DND-41 (cell line): ENCODE data around the gene ATXN1.
A peak's percentile ranks its signal among the peaks of the same experiment; 100 is the strongest.

Experiments used
- ATAC-seq: fragments of 200-7000 bp; cut with Tn5 transposase; 3 replicates; pipeline ENCODE4 v1.9.1; 2021; ENCODE audit warnings: low read depth; ENCODE audit not compliant: insufficient read depth
- DNase-seq: peaks from one replicate; pipeline ENCODE4 v3.0.0-alpha.2; 2020
- H2AFZ ChIP-seq: 2 replicates; pipeline ENCODE4 v1.6.0; 2012; ENCODE audit warnings: low read depth, low read length
- H3K27ac ChIP-seq: 2 replicates; pipeline ENCODE4 v1.5.1; 2012; ENCODE audit warnings: low read length, inconsistent platforms
- H3K27me3 ChIP-seq: fragments of 200-600 bp; sonication (generic); 2 replicates; pipeline ENCODE4 v1.6.0; 2012; ENCODE audit warnings: low read length, mild to moderate bottlenecking, inconsistent platforms; ENCODE audit not compliant: insufficient read depth, poor library complexity
- H3K36me3 ChIP-seq: 2 replicates; pipeline ENCODE4 v1.5.1; 2012; ENCODE audit warnings: low read length, inconsistent platforms; ENCODE audit not compliant: insufficient read depth
- H3K4me1 ChIP-seq: 2 replicates; pipeline ENCODE4 v1.5.1; 2012; ENCODE audit warnings: mild to moderate bottlenecking, low read length; ENCODE audit not compliant: insufficient read depth
- H3K4me2 ChIP-seq: 2 replicates; pipeline ENCODE4 v1.6.0; 2012; ENCODE audit warnings: mild to moderate bottlenecking, moderate library complexity, low read length, inconsistent platforms; ENCODE audit not compliant: insufficient read depth
- H3K4me3 ChIP-seq, 2 experiments: fragments of 200-600 bp in 1 of 2; shearing (Covaris generic) in 1 of 2; 2 replicates each; pipeline ENCODE4 v1.5.1; 2012 to 2016; ENCODE audit warnings: inconsistent platforms in 2 of 2, low read length in 2 of 2, mild to moderate bottlenecking in 2 of 2, low read depth in 1 of 2, moderate library complexity in 1 of 2
- H3K79me2 ChIP-seq: 2 replicates; pipeline ENCODE4 v1.6.0; 2012; ENCODE audit warnings: low read length, inconsistent platforms; ENCODE audit not compliant: insufficient read depth
- H3K9ac ChIP-seq: 2 replicates; pipeline ENCODE4 v1.6.0; 2012; ENCODE audit warnings: low read depth, mild to moderate bottlenecking, inconsistent platforms, low read length, moderate library complexity
- H3K9me3 ChIP-seq: 2 replicates; pipeline ENCODE4 v1.5.1; 2012; ENCODE audit warnings: low read length, moderate library complexity, mild to moderate bottlenecking, inconsistent platforms; ENCODE audit not compliant: insufficient read depth, severe bottlenecking
- H4K20me1 ChIP-seq: 2 replicates; pipeline ENCODE4 v1.6.0; 2012; ENCODE audit warnings: low read length; ENCODE audit not compliant: insufficient read depth
- CTCF ChIP-seq: IDR thresholded peaks from 2 replicates; pipeline ENCODE4 v1.5.1; 2012; ENCODE audit warnings: borderline replicate concordance, low read length, moderate library complexity, mild to moderate bottlenecking; ENCODE audit not compliant: poor library complexity, severe bottlenecking; ENCODE audit errors: extremely low read depth
- EZH2 ChIP-seq: IDR thresholded peaks from 3 replicates; pipeline ENCODE4 v1.6.1; 2012; ENCODE audit warnings: borderline replicate concordance, low read depth, mild to moderate bottlenecking, moderate library complexity, low read length, inconsistent platforms; ENCODE audit not compliant: severe bottlenecking

Gene ATXN1

GRCh38 chr6:16318538-16318937, 442.7 kb downstream of the ATXN1 start:
- H3K36me3 ChIP-seq: no peaks in the 10 kb centered on the region
- peaks cover 35% of the 10 kb centered on the region for H3K4me1 ChIP-seq
- H3K9me3 ChIP-seq: no peaks in the 10 kb centered on the region
- H3K27ac ChIP-seq: no peak overlapping the region
- DNase-seq (no peak), ATAC-seq (no peak)
- H3K4me3 ChIP-seq: no peak overlapping the region
- H3K9ac ChIP-seq: no peak overlapping the region
- H3K79me2 ChIP-seq: no peaks in the 10 kb centered on the region
- H3K27me3 ChIP-seq: no peaks in the 10 kb centered on the region
- H4K20me1 ChIP-seq: no peaks in the 10 kb centered on the region
- no peak overlapping the region for H2AFZ ChIP-seq
- H3K4me2 ChIP-seq: no peak overlapping the region
- no peak for TF ChIP-seq CTCF
- TF ChIP-seq EZH2: no peak

- H3K27me3 ChIP-seq: no peaks in the 10 kb centered on the region
- no peaks in the 10 kb centered on the region for H3K36me3 ChIP-seq
- ATAC-seq: no peak; the same call in 2 of the 3 replicates
- no peak overlapping the region for H3K4me2 ChIP-seq
- DNase-seq: peak; percentile 34
- H3K4me3 ChIP-seq: no peak overlapping the region
- no peak overlapping the region for H3K27ac ChIP-seq
- no peaks in the 10 kb centered on the region for H3K79me2 ChIP-seq
- TF ChIP-seq CTCF: peak; percentile 73
- TF ChIP-seq EZH2: no peak
- H3K9me3 ChIP-seq: no peaks in the 10 kb centered on the region
- H2AFZ ChIP-seq: no peak overlapping the region
- H4K20me1 ChIP-seq: no peaks in the 10 kb centered on the region
- H3K4me1 ChIP-seq: peaks cover 30% of the 10 kb centered on the region
- no peak overlapping the region for H3K9ac ChIP-seq
These were observed 444.5 kb downstream of the ATXN1 start for GRCh38 chr6:16316741-16317251.

- TF ChIP-seq CTCF (no peak), EZH2 (no peak)
- H2AFZ ChIP-seq: no peak overlapping the region
- H3K36me3 ChIP-seq: no peaks in the 10 kb centered on the region
- H3K4me2 ChIP-seq: no peak overlapping the region
- no peak overlapping the region for H3K27ac ChIP-seq
- H3K9me3 ChIP-seq: no peaks in the 10 kb centered on the region
- H3K4me1 ChIP-seq: peaks cover 9% of the 10 kb centered on the region
- ATAC-seq: no peak
- H3K79me2 ChIP-seq: no peaks in the 10 kb centered on the region
- H3K9ac ChIP-seq: no peak overlapping the region
- H3K4me3 ChIP-seq: no peak overlapping the region
- H4K20me1 ChIP-seq: no peaks in the 10 kb centered on the region
- no peak for DNase-seq
- H3K27me3 ChIP-seq: no peaks in the 10 kb centered on the region
These were observed 447.0 kb downstream of the ATXN1 start for GRCh38 chr6:16314296-16314695.

GRCh38 chr6:16313732-16314131, 447.5 kb downstream of the ATXN1 start:
- ATAC-seq: no peak
- H2AFZ ChIP-seq: no peak overlapping the region
- H4K20me1 ChIP-seq: no peaks in the 10 kb centered on the region
- no peak for DNase-seq
- no peak overlapping the region for H3K4me3 ChIP-seq
- no peaks in the 10 kb centered on the region for H3K79me2 ChIP-seq
- H3K27me3 ChIP-seq: no peaks in the 10 kb centered on the region
- H3K9ac ChIP-seq: no peak overlapping the region
- no peaks in the 10 kb centered on the region for H3K36me3 ChIP-seq
- H3K27ac ChIP-seq: no peak overlapping the region
- H3K9me3 ChIP-seq: no peaks in the 10 kb centered on the region
- H3K4me2 ChIP-seq: no peak overlapping the region
- TF ChIP-seq EZH2 (no peak), CTCF (no peak)
- H3K4me1 ChIP-seq: peaks cover 3% of the 10 kb centered on the region
